Tibial artery (tissue), 4 donors: ENCODE data around the gene PAPLN.

Experiments
- DNase-seq, 2 donors: peaks; one replicate each; pipeline ENCODE4 v3.0.0-alpha.2; 2019
- H3K27ac ChIP-seq, 2 donors: fragments of 200-600 bp; sonication (generic) in 1 of 2; 1 replicate in 1 of 2; 2 replicates in 1 of 2; pipeline ENCODE4 v1.5.1; 2018 to 2019; ENCODE audit warnings: mild to moderate bottlenecking in 1 of 2
- H3K27me3 ChIP-seq, 2 donors: fragments of 200-600 bp; sonication (generic) in 1 of 2; one replicate each; pipeline versions ENCODE4 v1.5.1 to v1.6.0; 2016 to 2019
- H3K36me3 ChIP-seq, 3 donors: fragments of 200-600 bp; sonication (generic) in 2 of 3; one replicate each; pipeline ENCODE4 v1.5.1; 2016 to 2019; ENCODE audit warnings: mild to moderate bottlenecking in 2 of 3
- H3K4me1 ChIP-seq, 4 donors: fragments of 200-600 bp; sonication (generic) in 2 of 4; 1 replicate in 3 of 4; 2 replicates in 1 of 4; pipeline ENCODE4 v1.5.1; 2016 to 2019
- H3K4me3 ChIP-seq, 2 donors: fragments of 200-600 bp; sonication (generic) in 1 of 2; 1 replicate in 1 of 2; 2 replicates in 1 of 2; pipeline ENCODE4 v1.5.1; 2018 to 2019; ENCODE audit warnings: mild to moderate bottlenecking in 2 of 2
- H3K9me3 ChIP-seq, 3 donors: fragments of 200-600 bp; sonication (generic) in 1 of 3; one replicate each; pipeline ENCODE4 v1.5.1; 2016 to 2019
- CTCF ChIP-seq, 2 experiments: fragments of 200-600 bp in 1 of 2; fragments of 450-650 bp in 1 of 2; IDR thresholded peaks; one replicate each; pipeline ENCODE4 v1.5.1; 2017 to 2019; ENCODE audit warnings: antibody characterized with exemption in 2 of 2, mild to moderate bottlenecking in 1 of 2, moderate library complexity in 1 of 2
- intact Hi-C: fragments of 100-400 bp; cut with DNase I; formaldehyde crosslinking; loops from one replicate; pipeline ENCODE4 v1.15.0; 2023; ENCODE audit warnings: low total_unique reads

Gene PAPLN

GRCh38 chr14:73264080-73264884 is 27.0 kb downstream of the PAPLN start:
- no peak overlapping the region for H3K4me3 ChIP-seq
- peaks cover 0 to 23% (median 0%) of the 10 kb centered on the region in 3 donors for H3K36me3 ChIP-seq
- no peak for TF ChIP-seq CTCF (IDR thresholded peaks at IDR 0.05)

GRCh38 chr14:73264885-73265720 is 27.8 kb downstream of the PAPLN start:
- peaks cover 0 to 19% (median 0%) of the 10 kb centered on the region in 3 donors for H3K36me3 ChIP-seq

More at GRCh38 chr14:73264080-73264884, 27.0 kb downstream of the PAPLN start:
- DNase-seq, result no peak
- peaks cover 0 to 1% (median under 1%) of the 10 kb centered on the region in 4 donors for H3K4me1 ChIP-seq
- no peak overlapping the region for H3K27ac ChIP-seq
- H3K9me3 ChIP-seq, result no peaks in the 10 kb centered on the region
- H3K27me3 ChIP-seq, result no peaks in the 10 kb centered on the region
- intact Hi-C loops, result no loop called here

GRCh38 chr14:73265721-73266046 is 28.4 kb downstream of the PAPLN start:
- intact Hi-C loops, result no loop called here
- peaks cover 0 to 10% (median 7%) of the 10 kb centered on the region in 4 donors for H3K4me1 ChIP-seq
- H3K27me3 ChIP-seq, result no peaks in the 10 kb centered on the region
- TF ChIP-seq CTCF (IDR thresholded peaks at IDR 0.05), result no peak
- H3K4me3 ChIP-seq, result no peak overlapping the region
- H3K9me3 ChIP-seq, result no peaks in the 10 kb centered on the region
- no peak for DNase-seq
- H3K36me3 ChIP-seq, result peaks cover 0 to 19% (median 0%) of the 10 kb centered on the region in 3 donors
- H3K27ac ChIP-seq, result no peak overlapping the region

More at GRCh38 chr14:73264885-73265720, 27.8 kb downstream of the PAPLN start:
- no peak overlapping the region for H3K4me3 ChIP-seq
- no peak overlapping the region for H3K27ac ChIP-seq
- no peaks in the 10 kb centered on the region for H3K9me3 ChIP-seq
- H3K27me3 ChIP-seq, result no peaks in the 10 kb centered on the region
- TF ChIP-seq CTCF (IDR thresholded peaks at IDR 0.05), result no peak
- no peak for DNase-seq
- intact Hi-C loops, result no loop called here
- H3K4me1 ChIP-seq, result peaks cover 0 to 8% (median 4%) of the 10 kb centered on the region in 4 donors

- Histone ChIP-seq H3K9me3 (no peaks in the 10 kb centered on the region), H3K27ac (no peak overlapping the region), H3K27me3 (no peaks in the 10 kb centered on the region), H3K4me3 (no peak overlapping the region), H3K4me1 (peaks cover 0 to 10% (median 7%) of the 10 kb centered on the region in 4 donors), H3K36me3 (peaks cover 0 to 15% (median 0%) of the 10 kb centered on the region in 3 donors)
- no peak for DNase-seq
- TF ChIP-seq CTCF (IDR thresholded peaks at IDR 0.05), result no peak
- intact Hi-C loops, result no loop called here
Measured at GRCh38 chr14:73266317-73266716, 29.0 kb downstream of the PAPLN start.

- intact Hi-C loops, result no loop called here
- Histone ChIP-seq H3K4me3 (no peak overlapping the region), H3K4me1 (peaks cover 0 to 10% (median 7%) of the 10 kb centered on the region in 4 donors), H3K27me3 (no peaks in the 10 kb centered on the region), H3K27ac (no peak overlapping the region), H3K9me3 (no peaks in the 10 kb centered on the region), H3K36me3 (peaks cover 0 to 15% (median 0%) of the 10 kb centered on the region in 3 donors)
- TF ChIP-seq CTCF (IDR thresholded peaks at IDR 0.05), result no peak
- no peak for DNase-seq
Measured at GRCh38 chr14:73267474-73267873, 30.2 kb downstream of the PAPLN start.
